Mucosa of stomach (tissue), 1 donor: ENCODE results near the gene TAF11L4.
"Not testable (repeated sequence)": the region's sequence is repeated elsewhere in the genome, so short reads cannot be mapped to it uniquely, and the experiment has no call there.

ENCODE experiments used
- H3K27me3 ChIP-seq: one replicate; pipeline ENCODE4 v1.7.0; 2013; ENCODE audit warnings: mild to moderate bottlenecking, low read length; ENCODE audit not compliant: control insufficient read depth, insufficient read depth
- H3K36me3 ChIP-seq: one replicate; pipeline ENCODE4 v1.7.0; 2013; ENCODE audit warnings: low read length; ENCODE audit not compliant: control insufficient read depth, insufficient read depth
- H3K4me1 ChIP-seq: one replicate; pipeline ENCODE4 v1.7.0; 2013; ENCODE audit warnings: mild to moderate bottlenecking, low read length; ENCODE audit not compliant: control insufficient read depth, insufficient read depth
- H3K4me3 ChIP-seq: one replicate; pipeline ENCODE4 v1.7.0; 2013; ENCODE audit warnings: low read length
- H3K9ac ChIP-seq: one replicate; pipeline ENCODE4 v1.7.0; 2013; ENCODE audit warnings: mild to moderate bottlenecking, low read length, moderate library complexity
- H3K9me3 ChIP-seq: one replicate; pipeline ENCODE4 v1.7.0; 2013; ENCODE audit warnings: mild to moderate bottlenecking, low read length, moderate library complexity; ENCODE audit not compliant: control insufficient read depth
- donor health status: Pancreatic carcinoma.

TAF11L4 gene

GRCh38 chr5:17511775-17512325 lies 9.8 kb upstream of the TAF11L4 start:
- no peak overlapping the region for H3K9ac ChIP-seq

GRCh38 chr5:17517526-17517925 lies 4.1 kb upstream of the TAF11L4 start:
- H3K36me3 ChIP-seq, H3K9ac ChIP-seq, H3K9me3 ChIP-seq, H3K27me3 ChIP-seq, H3K4me3 ChIP-seq, H3K4me1 ChIP-seq: not testable (repeated sequence)

More at GRCh38 chr5:17511775-17512325, 9.8 kb upstream of the TAF11L4 start:
- Histone ChIP-seq H3K36me3 (no peaks in the 10 kb centered on the region), H3K27me3 (no peaks in the 10 kb centered on the region), H3K9me3 (no peaks in the 10 kb centered on the region), H3K4me1 (no peaks in the 10 kb centered on the region), H3K4me3 (no peak overlapping the region)

GRCh38 chr5:17518067-17518466 lies 3.5 kb upstream of the TAF11L4 start, which contains the start of gene TAF11L3:
TSS of gene TAF11L3 (plus strand) at chr5:17518367.
- not testable (repeated sequence) for H3K4me3 ChIP-seq, H3K9me3 ChIP-seq, H3K27me3 ChIP-seq, H3K4me1 ChIP-seq, H3K9ac ChIP-seq, H3K36me3 ChIP-seq

GRCh38 chr5:17519508-17519907 lies 2.1 kb upstream of the TAF11L4 start:
- not testable (repeated sequence) for H3K4me1 ChIP-seq, H3K9me3 ChIP-seq, H3K4me3 ChIP-seq, H3K9ac ChIP-seq, H3K36me3 ChIP-seq, H3K27me3 ChIP-seq

- H3K4me1 ChIP-seq, H3K9ac ChIP-seq, H3K27me3 ChIP-seq, H3K36me3 ChIP-seq, H3K4me3 ChIP-seq, H3K9me3 ChIP-seq: not testable (repeated sequence)
These were observed 3.3 kb downstream of the TAF11L4 start, which contains the start of gene TAF11L5 for GRCh38 chr5:17524935-17525334. TSS of gene TAF11L5 (plus strand) at chr5:17525235.

- not testable (repeated sequence) for H3K4me3 ChIP-seq, H3K36me3 ChIP-seq, H3K4me1 ChIP-seq, H3K9me3 ChIP-seq, H3K27me3 ChIP-seq, H3K9ac ChIP-seq
These were observed 4.9 kb downstream of the TAF11L4 start for GRCh38 chr5:17526504-17526903.

- H3K9ac ChIP-seq, H3K4me1 ChIP-seq, H3K9me3 ChIP-seq, H3K27me3 ChIP-seq, H3K36me3 ChIP-seq, H3K4me3 ChIP-seq: not testable (repeated sequence)
These were observed 6.8 kb downstream of the TAF11L4 start, which contains the start of gene TAF11L6 for GRCh38 chr5:17528369-17528768. TSS of gene TAF11L6 (plus strand) at chr5:17528669.
